NCI-H345 treated with DMSO at 0.1 percent for 48 hours (cell line): Measurements from ENCODE around the gene METTL15.
"Not testable (repeated sequence)": the region's sequence is repeated elsewhere in the genome, so short reads cannot be mapped to it uniquely, and the experiment has no call there.

Experiments
- DNase-seq: peaks from one replicate; lab custom pipeline; 2025; ENCODE audit not compliant: unreplicated experiment; lab: John Stamatoyannopoulos, UW

Gene METTL15

GRCh38 chr11:28176351-28176750, 68.2 kb downstream of the METTL15 start:
- no peak for DNase-seq

- DNase-seq, result no peak
These were observed 87.3 kb downstream of the METTL15 start for GRCh38 chr11:28195449-28195848.

GRCh38 chr11:28209906-28210305, 101.7 kb downstream of the METTL15 start:
- DNase-seq, result no peak

- DNase-seq, result not testable (repeated sequence)
These were observed 113.9 kb downstream of the METTL15 start for GRCh38 chr11:28222063-28222462.

- no peak for DNase-seq
These were observed 115.4 kb downstream of the METTL15 start for GRCh38 chr11:28223577-28223976.

GRCh38 chr11:28223994-28224393, 115.8 kb downstream of the METTL15 start:
- DNase-seq, result no peak

GRCh38 chr11:28227460-28227859, 119.3 kb downstream of the METTL15 start:
- DNase-seq, result no peak

GRCh38 chr11:28228196-28228895, 120.2 kb downstream of the METTL15 start:
- no peak for DNase-seq

GRCh38 chr11:28231475-28231874, 123.3 kb downstream of the METTL15 start:
- DNase-seq, result no peak

- no peak for DNase-seq
These were observed 124.5 kb downstream of the METTL15 start for GRCh38 chr11:28232649-28233048.

- DNase-seq, result no peak
These were observed 133.6 kb downstream of the METTL15 start for GRCh38 chr11:28241760-28242159.

- no peak for DNase-seq
These were observed 134.4 kb downstream of the METTL15 start for GRCh38 chr11:28242596-28242995.

GRCh38 chr11:28243061-28243460, 134.9 kb downstream of the METTL15 start:
- no peak for DNase-seq

GRCh38 chr11:28243581-28243980, 135.4 kb downstream of the METTL15 start:
- DNase-seq, result no peak

- DNase-seq, result no peak
These were observed 136.9 kb downstream of the METTL15 start for GRCh38 chr11:28245131-28245530.

GRCh38 chr11:28250192-28250591, 142.0 kb downstream of the METTL15 start:
- DNase-seq, result no peak

- no peak for DNase-seq
These were observed 143.1 kb downstream of the METTL15 start for GRCh38 chr11:28251257-28251656.

- DNase-seq, result no peak
These were observed 149.6 kb downstream of the METTL15 start for GRCh38 chr11:28257761-28258160.

- no peak for DNase-seq
These were observed 151.1 kb downstream of the METTL15 start for GRCh38 chr11:28259177-28259843.

- no peak for DNase-seq
These were observed 160.7 kb downstream of the METTL15 start for GRCh38 chr11:28268925-28269324.

- DNase-seq, result no peak
These were observed 161.4 kb downstream of the METTL15 start for GRCh38 chr11:28269586-28269985.

GRCh38 chr11:28272247-28272646, 164.1 kb downstream of the METTL15 start:
- not testable (repeated sequence) for DNase-seq

GRCh38 chr11:28274216-28274615, 166.0 kb downstream of the METTL15 start:
- no peak for DNase-seq
